ENCODE measurements around the gene SNRNP70. TPM values are rescaled to one million over a fixed set of nuclear protein-coding genes. Genes with fewer than 3 reads are reported as not detected.
"Not testable (repeated sequence)": the region's sequence is repeated elsewhere in the genome, so short reads cannot be mapped to it uniquely, and the experiment has no call there.

Gene SNRNP70
- total RNA-seq, 1 experiment from 2014 or later: 325 TPM

DNA sequence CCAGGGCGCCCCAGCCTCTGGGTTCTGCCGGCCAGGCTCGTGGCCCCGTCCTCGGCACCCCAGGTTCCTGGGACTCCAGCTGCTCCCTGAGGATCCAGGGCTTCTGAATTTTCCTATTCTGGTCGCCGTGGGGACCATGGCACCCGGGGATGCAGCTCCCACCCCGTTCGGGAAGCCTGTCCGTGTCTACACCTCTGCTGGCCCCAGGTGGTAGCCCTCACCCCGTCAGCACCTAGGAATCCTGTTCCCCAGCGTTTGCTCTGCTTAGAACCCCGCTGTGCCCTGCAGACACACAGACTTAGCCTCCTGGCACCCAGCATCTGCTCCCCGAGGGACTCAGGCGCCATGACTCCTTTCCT is 35.1 kb downstream of the SNRNP70 start:
- intact Hi-C loops (cut with micrococcal nuclease; ENCODE audit: unreplicated experiment): no loop called here
- no TSS peak for BruUV-seq (replicated peaks)
- Mint-ChIP-seq H3K27ac (ENCODE audit: unreplicated experiment) (no peak overlapping the region), H3K9me3 (ENCODE audit: low read depth, unreplicated experiment) (no peaks in the 10 kb centered on the region), H3K4me1 (ENCODE audit: low read depth, unreplicated experiment) (peaks cover 31% of the 10 kb centered on the region), H3K4me3 (ENCODE audit: low read depth, unreplicated experiment) (peak overlapping the region; percentile 93), H3K36me3 (ENCODE audit: insufficient read depth, unreplicated experiment) (peaks cover 35% of the 10 kb centered on the region), H3K27me3 (ENCODE audit: unreplicated experiment) (peaks cover 37% of the 10 kb centered on the region)
- DNase-seq: peak; percentile 11
- CTCF ChIA-PET: interaction anchor here (1.1 to 1.6 kb wide), 2 partner anchors 26 to 79 kb away, joined by 3 to 6 read pairs; no protein-coding TSS in a partner anchor
- TF ChIP-seq, protein P1, sequence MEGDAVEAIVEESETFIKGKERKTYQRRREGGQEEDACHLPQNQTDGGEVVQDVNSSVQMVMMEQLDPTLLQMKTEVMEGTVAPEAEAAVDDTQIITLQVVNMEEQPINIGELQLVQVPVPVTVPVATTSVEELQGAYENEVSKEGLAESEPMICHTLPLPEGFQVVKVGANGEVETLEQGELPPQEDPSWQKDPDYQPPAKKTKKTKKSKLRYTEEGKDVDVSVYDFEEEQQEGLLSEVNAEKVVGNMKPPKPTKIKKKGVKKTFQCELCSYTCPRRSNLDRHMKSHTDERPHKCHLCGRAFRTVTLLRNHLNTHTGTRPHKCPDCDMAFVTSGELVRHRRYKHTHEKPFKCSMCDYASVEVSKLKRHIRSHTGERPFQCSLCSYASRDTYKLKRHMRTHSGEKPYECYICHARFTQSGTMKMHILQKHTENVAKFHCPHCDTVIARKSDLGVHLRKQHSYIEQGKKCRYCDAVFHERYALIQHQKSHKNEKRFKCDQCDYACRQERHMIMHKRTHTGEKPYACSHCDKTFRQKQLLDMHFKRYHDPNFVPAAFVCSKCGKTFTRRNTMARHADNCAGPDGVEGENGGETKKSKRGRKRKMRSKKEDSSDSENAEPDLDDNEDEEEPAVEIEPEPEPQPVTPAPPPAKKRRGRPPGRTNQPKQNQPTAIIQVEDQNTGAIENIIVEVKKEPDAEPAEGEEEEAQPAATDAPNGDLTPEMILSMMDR (IDR thresholded peaks at IDR 0.05; ENCODE audit: unreplicated experiment): no peak

DNA sequence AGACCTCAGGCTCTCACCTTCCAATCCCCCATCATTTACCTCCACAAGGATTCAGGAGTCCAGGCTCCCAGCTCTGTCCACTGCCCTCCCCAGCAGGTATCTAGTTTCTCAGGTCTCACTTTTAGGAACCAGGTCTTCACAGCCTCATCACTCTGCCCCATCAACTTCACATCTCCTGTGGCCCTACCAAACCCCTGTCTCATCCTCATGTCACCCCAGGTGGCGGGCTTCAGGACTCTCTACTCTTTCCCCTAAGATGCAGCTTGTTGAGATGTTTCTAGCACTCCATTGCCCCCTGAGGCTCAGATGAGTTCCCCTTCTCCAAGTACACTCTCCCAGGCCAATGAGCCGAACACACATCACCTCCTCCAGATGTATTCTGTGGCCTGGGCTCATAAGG is 35.6 kb downstream of the SNRNP70 start:
- TF ChIP-seq, protein P1 (IDR thresholded peaks at IDR 0.05; ENCODE audit: unreplicated experiment): no peak
- Mint-ChIP-seq H3K4me3 (ENCODE audit: low read depth, unreplicated experiment) (peak overlapping the region; percentile 93), H3K27ac (ENCODE audit: unreplicated experiment) (no peak overlapping the region), H3K4me1 (ENCODE audit: low read depth, unreplicated experiment) (peaks cover 31% of the 10 kb centered on the region), H3K9me3 (ENCODE audit: low read depth, unreplicated experiment) (no peaks in the 10 kb centered on the region), H3K36me3 (ENCODE audit: insufficient read depth, unreplicated experiment) (peaks cover 33% of the 10 kb centered on the region), H3K27me3 (ENCODE audit: unreplicated experiment) (peaks cover 37% of the 10 kb centered on the region)
- CTCF ChIA-PET: interaction anchor here (1.1 kb wide), 1 partner anchor 25 kb away, joined by 3 read pairs; no protein-coding TSS in a partner anchor
- intact Hi-C loops (cut with micrococcal nuclease; ENCODE audit: unreplicated experiment): no loop called here
- DNase-seq: no peak
- BruUV-seq (replicated peaks): no TSS peak

DNA sequence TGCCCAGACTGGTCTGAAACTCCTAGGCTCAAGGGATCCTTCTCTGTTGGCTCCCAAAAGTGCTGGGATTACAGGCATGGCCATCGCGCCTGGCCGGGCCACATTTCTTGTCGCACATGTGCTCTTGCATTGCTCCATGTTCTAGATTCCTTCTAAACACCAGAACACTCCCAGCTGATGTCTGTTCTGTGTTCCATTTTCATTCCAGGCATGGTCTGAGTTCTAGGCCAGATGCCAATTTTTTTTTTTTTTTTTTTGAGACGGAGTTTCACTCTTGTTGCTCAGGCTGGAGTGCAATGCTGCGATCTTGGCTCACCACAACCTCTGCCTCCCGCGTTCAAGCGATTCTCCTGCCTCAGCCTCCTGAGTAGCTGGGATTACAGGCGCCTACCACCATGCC is 36.6 kb downstream of the SNRNP70 start:
- H3K27ac Mint-ChIP-seq (ENCODE audit: unreplicated experiment); BruUV-seq (replicated peaks); intact Hi-C loops (cut with micrococcal nuclease; ENCODE audit: unreplicated experiment); H3K9me3 Mint-ChIP-seq (ENCODE audit: low read depth, unreplicated experiment); DNase-seq; CTCF ChIA-PET; H3K4me3 Mint-ChIP-seq (ENCODE audit: low read depth, unreplicated experiment): not testable (repeated sequence)
- peaks cover 26% of the 10 kb centered on the region for H3K4me1 Mint-ChIP-seq (ENCODE audit: low read depth, unreplicated experiment)
- H3K27me3 Mint-ChIP-seq (ENCODE audit: unreplicated experiment): peaks cover 37% of the 10 kb centered on the region
- peaks cover 26% of the 10 kb centered on the region for H3K36me3 Mint-ChIP-seq (ENCODE audit: insufficient read depth, unreplicated experiment)

DNA sequence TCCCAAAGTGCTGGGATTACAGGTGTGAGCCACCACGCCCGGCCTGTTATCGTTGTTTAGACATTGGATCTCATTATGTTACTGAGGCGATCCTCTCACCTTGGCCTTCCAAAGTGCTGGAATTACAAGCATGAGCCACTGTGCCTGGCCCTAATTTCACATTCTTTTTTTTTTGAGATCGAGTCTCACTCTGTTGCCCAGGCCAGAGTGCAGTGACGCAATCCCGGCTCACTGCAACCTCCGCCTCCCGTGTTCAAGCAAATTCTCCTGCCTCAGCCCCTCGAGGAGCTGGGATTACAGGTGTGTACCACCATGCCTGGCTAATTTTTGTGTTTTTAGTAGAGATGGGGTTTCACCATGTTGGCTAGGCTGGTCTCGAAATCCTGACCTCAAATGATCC is 38.0 kb downstream of the SNRNP70 start:
- BruUV-seq (replicated peaks); H3K4me3 Mint-ChIP-seq (ENCODE audit: low read depth, unreplicated experiment); intact Hi-C loops (cut with micrococcal nuclease; ENCODE audit: unreplicated experiment); H3K27ac Mint-ChIP-seq (ENCODE audit: unreplicated experiment); H3K9me3 Mint-ChIP-seq (ENCODE audit: low read depth, unreplicated experiment); DNase-seq: not testable (repeated sequence)
- CTCF ChIA-PET: interaction anchor here (0.5 to 0.7 kb wide), 2 partner anchors 54 to 75 kb away, joined by 3 to 5 read pairs; no protein-coding TSS in a partner anchor
- Mint-ChIP-seq H3K4me1 (ENCODE audit: low read depth, unreplicated experiment) (peaks cover 17% of the 10 kb centered on the region), H3K36me3 (ENCODE audit: insufficient read depth, unreplicated experiment) (peaks cover 31% of the 10 kb centered on the region), H3K27me3 (ENCODE audit: unreplicated experiment) (peaks cover 37% of the 10 kb centered on the region)

DNA sequence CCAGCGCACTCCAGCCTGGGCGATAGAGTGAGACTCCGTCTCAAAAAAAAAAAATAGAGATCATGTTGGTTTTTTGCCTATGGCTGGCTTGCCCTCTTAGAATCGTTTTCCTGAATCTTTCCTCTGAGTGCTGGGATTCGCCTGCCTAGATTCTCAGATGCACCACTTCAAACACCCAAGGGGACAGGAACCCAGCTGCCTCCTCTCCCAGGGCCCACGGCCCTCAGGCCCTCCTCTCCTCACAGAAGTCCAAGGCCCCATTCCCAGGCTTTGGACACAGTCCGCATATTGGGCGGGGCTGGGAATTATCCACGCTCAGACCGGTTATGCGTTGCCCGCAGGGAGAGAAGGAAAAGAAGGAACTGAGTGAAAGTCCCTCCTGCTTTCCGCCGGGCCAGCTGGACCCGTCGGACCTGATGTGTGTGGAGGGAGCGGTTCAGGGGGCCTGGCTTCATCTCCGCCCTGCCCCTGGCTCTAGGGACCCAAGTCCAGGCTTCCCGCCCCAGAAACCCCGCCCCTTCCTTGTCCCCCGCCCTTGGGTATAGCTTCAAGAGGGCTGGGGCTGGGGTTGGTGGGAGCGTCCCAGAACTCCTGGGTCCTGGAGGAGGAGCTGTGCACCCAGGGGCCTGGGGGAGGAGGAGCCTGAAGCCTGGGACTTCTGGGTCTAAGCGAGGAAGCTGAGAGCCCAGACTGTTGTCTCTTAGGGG is 39.9 kb downstream of the SNRNP70 start:
- CTCF ChIA-PET: interaction anchor here (0.6 to 1.2 kb wide), 2 partner anchors 24 to 27 kb away, joined by 3 read pairs; no protein-coding TSS in a partner anchor
- Mint-ChIP-seq H3K9me3 (ENCODE audit: low read depth, unreplicated experiment) (peaks cover 2% of the 10 kb centered on the region), H3K36me3 (ENCODE audit: insufficient read depth, unreplicated experiment) (peaks cover 17% of the 10 kb centered on the region), H3K4me3 (ENCODE audit: low read depth, unreplicated experiment) (peak overlapping the region; percentile 17), H3K27ac (ENCODE audit: unreplicated experiment) (no peak overlapping the region), H3K27me3 (ENCODE audit: unreplicated experiment) (peaks cover 28% of the 10 kb centered on the region), H3K4me1 (ENCODE audit: low read depth, unreplicated experiment) (peaks cover 21% of the 10 kb centered on the region)
- TF ChIP-seq, protein P1 (IDR thresholded peaks at IDR 0.05; ENCODE audit: unreplicated experiment): no peak
- no TSS peak for BruUV-seq (replicated peaks)
- intact Hi-C loops (cut with micrococcal nuclease; ENCODE audit: unreplicated experiment): no loop called here
- DNase-seq: peak; percentile 15
